Adrenal gland (tissue), 12 donors: Measurements from ENCODE around the gene ABCD3. TPM values are rescaled to one million over a fixed set of nuclear protein-coding genes. Genes with fewer than 3 reads are reported as not detected.

Source experiments
- DNase-seq, 7 donors: peaks; one replicate each; pipeline ENCODE4 v3.0.0-alpha.2; 2019 to 2020
- H3K27ac ChIP-seq, 5 donors: fragments of 200-600 bp; sonication (generic) in 4 of 5; 1 replicate in 3 of 5; 2 replicates in 2 of 5; pipeline versions ENCODE4 v1.5.1 to v1.8.0; 2016 to 2020; ENCODE audit warnings: mild to moderate bottlenecking in 1 of 5
- H3K27me3 ChIP-seq: fragments of 200-600 bp; 2 replicates; pipeline ENCODE4 v1.8.0; 2021
- H3K36me3 ChIP-seq, 2 donors: fragments of 200-600 bp; replicated peaks in 1 of 2; 1 replicate in 1 of 2; 2 replicates in 1 of 2; pipeline versions ENCODE4 v1.5.1 to v1.8.0; 2018 to 2022
- H3K4me1 ChIP-seq, 2 donors: fragments of 200-600 bp; replicated peaks in 1 of 2; 1 replicate in 1 of 2; 2 replicates in 1 of 2; pipeline versions ENCODE4 v1.5.1 to v1.8.0; 2018 to 2021
- H3K4me3 ChIP-seq, 4 donors: fragments of 200-600 bp; sonication (generic) in 3 of 4; one replicate each; pipeline ENCODE4 v1.5.1; 2016 to 2018
- H3K9me3 ChIP-seq, 3 donors: fragments of 200-600 bp; sonication (generic) in 1 of 3; replicated peaks in 1 of 3; 1 replicate in 2 of 3; 2 replicates in 1 of 3; pipeline versions ENCODE4 v1.5.1 to v1.8.0; 2016 to 2021
- POLR2A ChIP-seq, 2 donors: fragments of 450-650 bp; IDR thresholded peaks; one replicate each; pipeline ENCODE4 v1.6.1; 2017; ENCODE audit warnings: antibody characterized with exemption in 2 of 2, mild to moderate bottlenecking in 2 of 2, moderate library complexity in 1 of 2
- WGBS, 4 donors: extraction: QIAGEN DNeasy Blood & Tissue Kit in 2 of 4; methylation state at CpG; one replicate each; pipeline versions ENCODE4 v1.1.5 to v1.1.7; 2013 to 2017; 5-methylcytosine and 5-hydroxymethylcytosine counted together
- intact Hi-C, 2 donors: fragments of 100-400 bp; cut with DNase I; formaldehyde crosslinking; loops; one replicate each; pipeline versions ENCODE4 v1.14.1 to v1.15.0; 2022 to 2023
- polyA plus RNA-seq, 3 donors: library from polyadenylated mRNA; stranded (reverse); fragments of 200-250 nt in 2 of 3; fragments of 350-450 nt in 1 of 3; fragmentation: Illumina TruSeq in 1 of 3; extraction: RNeasy Lipid Tissue Mini Kit (QIAGEN cat#74804) in 1 of 3; gene quantifications; one replicate each; pipeline ENCODE4 v1.2.3, GENCODE V29; 2013 to 2014
- total RNA-seq, 9 donors: library from RNA; depleted of rRNA in 4 of 9; stranded (reverse); fragments of >200 nt in 4 of 9; fragments of 120-200 nt in 1 of 9; fragmentation: NEBNext Ultra II Directional in 1 of 9; extraction: Animal tissue kit (Norgen Biotek cat#: 25700) in 1 of 9; gene quantifications; one replicate each; pipeline versions ENCODE4 v1.1.0 to v1.2.4, GENCODE V29; 2013 to 2023
- TF ChIP-seq, protein P1 (sequence below), 6 experiments: fragments of 450-650 bp in 4 of 6; fragments of 200-600 bp in 2 of 6; sonication (generic) in 1 of 6; IDR thresholded peaks; 1 replicate in 5 of 6; 2 replicates in 1 of 6; pipeline versions ENCODE4 v1.5.1 to v1.8.0; 2016 to 2021; ENCODE audit warnings: antibody characterized with exemption in 6 of 6, mild to moderate bottlenecking in 2 of 6, moderate library complexity in 1 of 6
- donor health status: healthy with polysubstance abuse.
- donor health status: Bipolar disorder and iron deficiency.
- donor health status: DM: yes; HTN: yes; CAD: no.
- donor health status: DM: no; HTN: no; CAD: no.
- donor health status: DM: no; HTN: no; CAD: no.
- donor health status: DM: yes; HTN: yes; CAD: no.

Gene ABCD3
- total and polyA plus RNA-seq, 12 donors, result 11.2 to 69.6 (median 37.1) TPM

DNA sequence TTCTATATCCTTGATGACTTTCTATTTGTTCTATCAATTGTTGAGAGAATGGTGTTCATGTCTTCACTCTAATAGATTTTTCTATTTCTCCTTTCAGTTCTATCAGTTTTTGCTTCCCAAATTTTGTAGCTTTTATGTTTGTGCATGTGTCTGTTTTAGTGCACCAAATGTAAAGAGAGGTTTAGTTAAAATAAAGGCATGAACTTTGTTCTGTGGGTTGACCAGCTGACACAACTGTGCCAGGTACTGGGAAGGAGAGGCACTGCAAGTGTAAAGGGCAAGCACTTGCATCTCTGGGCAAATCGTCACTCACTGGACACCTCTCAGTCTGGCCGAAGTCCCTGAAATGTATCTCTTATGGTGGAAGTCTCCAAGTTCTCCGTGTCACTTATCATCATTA lies 38.6 kb upstream of the ABCD3 start:
- Histone ChIP-seq H3K27me3 (no peaks in the 10 kb centered on the region), H3K4me3 (no peak overlapping the region), H3K4me1 (peaks cover 4 to 9% of the 10 kb centered on the region in 2 donors), H3K36me3 (no peaks in the 10 kb centered on the region), H3K27ac (no peak overlapping the region), H3K9me3 (no peaks in the 10 kb centered on the region)
- intact Hi-C loops, result no loop called here
- 76 to 89% (median 83%) methylated on average over 3 of the region's 3 CpGs for WGBS, 4 donors
- no peak for DNase-seq
- no peak for TF ChIP-seq POLR2A (IDR thresholded peaks at IDR 0.05)
- TF ChIP-seq, protein P1, sequence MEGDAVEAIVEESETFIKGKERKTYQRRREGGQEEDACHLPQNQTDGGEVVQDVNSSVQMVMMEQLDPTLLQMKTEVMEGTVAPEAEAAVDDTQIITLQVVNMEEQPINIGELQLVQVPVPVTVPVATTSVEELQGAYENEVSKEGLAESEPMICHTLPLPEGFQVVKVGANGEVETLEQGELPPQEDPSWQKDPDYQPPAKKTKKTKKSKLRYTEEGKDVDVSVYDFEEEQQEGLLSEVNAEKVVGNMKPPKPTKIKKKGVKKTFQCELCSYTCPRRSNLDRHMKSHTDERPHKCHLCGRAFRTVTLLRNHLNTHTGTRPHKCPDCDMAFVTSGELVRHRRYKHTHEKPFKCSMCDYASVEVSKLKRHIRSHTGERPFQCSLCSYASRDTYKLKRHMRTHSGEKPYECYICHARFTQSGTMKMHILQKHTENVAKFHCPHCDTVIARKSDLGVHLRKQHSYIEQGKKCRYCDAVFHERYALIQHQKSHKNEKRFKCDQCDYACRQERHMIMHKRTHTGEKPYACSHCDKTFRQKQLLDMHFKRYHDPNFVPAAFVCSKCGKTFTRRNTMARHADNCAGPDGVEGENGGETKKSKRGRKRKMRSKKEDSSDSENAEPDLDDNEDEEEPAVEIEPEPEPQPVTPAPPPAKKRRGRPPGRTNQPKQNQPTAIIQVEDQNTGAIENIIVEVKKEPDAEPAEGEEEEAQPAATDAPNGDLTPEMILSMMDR (IDR thresholded peaks at IDR 0.05), result no peak

DNA sequence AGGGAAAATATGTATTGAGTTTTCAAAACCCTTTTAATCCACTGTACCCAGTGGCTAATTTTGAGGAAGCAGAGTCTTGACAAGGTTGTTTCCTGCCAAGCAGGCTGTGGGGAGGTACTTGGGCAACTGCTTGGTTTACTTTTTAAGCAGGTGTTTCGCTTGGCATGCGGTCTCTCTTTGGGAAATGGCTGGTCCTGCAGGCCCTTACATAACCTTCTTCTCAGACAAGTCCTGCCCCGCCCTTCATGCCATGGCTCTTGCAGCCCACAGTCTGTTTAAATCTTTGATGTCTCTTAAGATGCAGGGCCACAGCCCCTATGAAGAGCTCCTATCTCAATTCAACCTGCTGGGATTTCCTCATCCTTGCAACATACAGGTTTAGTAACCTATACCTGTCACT lies 36.0 kb upstream of the ABCD3 start:
- Histone ChIP-seq H3K27ac (no peak overlapping the region), H3K4me1 (no peaks in the 10 kb centered on the region), H3K9me3 (no peaks in the 10 kb centered on the region), H3K4me3 (no peak overlapping the region), H3K27me3 (no peaks in the 10 kb centered on the region), H3K36me3 (no peaks in the 10 kb centered on the region)
- intact Hi-C loops, result no loop called here
- 81 to 85% (median 83%) methylated on average over 3 of the region's 3 CpGs for WGBS, 4 donors
- DNase-seq, result no peak
- TF ChIP-seq POLR2A (IDR thresholded peaks at IDR 0.05), result no peak
- TF ChIP-seq, protein P1 (IDR thresholded peaks at IDR 0.05), result no peak

DNA sequence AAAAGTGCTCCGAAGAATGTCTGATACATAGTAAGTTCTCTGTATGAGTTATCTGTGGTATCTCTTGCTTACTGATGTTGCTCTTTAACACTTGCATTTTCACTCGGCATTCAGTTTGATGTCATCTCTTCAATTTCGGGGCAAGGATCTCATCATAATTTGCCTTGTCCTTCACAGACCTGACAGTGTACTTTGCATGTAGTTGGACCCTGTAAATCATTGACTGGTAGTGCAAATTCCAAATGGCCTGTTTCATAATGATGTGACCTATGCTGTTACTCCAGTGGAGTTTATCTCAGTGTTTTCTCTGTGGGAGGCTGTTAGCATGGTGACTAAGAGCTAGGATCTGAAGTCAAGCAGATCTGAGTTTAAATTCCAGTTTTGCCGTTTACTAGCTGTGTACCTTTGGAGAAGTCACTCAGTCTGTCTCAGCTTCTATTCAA lies 34.2 kb upstream of the ABCD3 start:
- DNase-seq, result peak in 1 of 7 donors; percentile 19
- no peaks in the 10 kb centered on the region for H3K9me3 ChIP-seq
- H3K27me3 ChIP-seq, result no peaks in the 10 kb centered on the region
- no peaks in the 10 kb centered on the region for H3K36me3 ChIP-seq
- H3K4me1 ChIP-seq, result no peaks in the 10 kb centered on the region
- TF ChIP-seq POLR2A (IDR thresholded peaks at IDR 0.05), result no peak
- TF ChIP-seq, protein P1 (IDR thresholded peaks at IDR 0.05), result no peak
- intact Hi-C loops, result no loop called here
- 61 to 69% (median 67%) methylated on average over 4 of the region's 4 CpGs for WGBS, 4 donors
- no peak overlapping the region for H3K4me3 ChIP-seq
- H3K27ac ChIP-seq, result no peak overlapping the region

DNA sequence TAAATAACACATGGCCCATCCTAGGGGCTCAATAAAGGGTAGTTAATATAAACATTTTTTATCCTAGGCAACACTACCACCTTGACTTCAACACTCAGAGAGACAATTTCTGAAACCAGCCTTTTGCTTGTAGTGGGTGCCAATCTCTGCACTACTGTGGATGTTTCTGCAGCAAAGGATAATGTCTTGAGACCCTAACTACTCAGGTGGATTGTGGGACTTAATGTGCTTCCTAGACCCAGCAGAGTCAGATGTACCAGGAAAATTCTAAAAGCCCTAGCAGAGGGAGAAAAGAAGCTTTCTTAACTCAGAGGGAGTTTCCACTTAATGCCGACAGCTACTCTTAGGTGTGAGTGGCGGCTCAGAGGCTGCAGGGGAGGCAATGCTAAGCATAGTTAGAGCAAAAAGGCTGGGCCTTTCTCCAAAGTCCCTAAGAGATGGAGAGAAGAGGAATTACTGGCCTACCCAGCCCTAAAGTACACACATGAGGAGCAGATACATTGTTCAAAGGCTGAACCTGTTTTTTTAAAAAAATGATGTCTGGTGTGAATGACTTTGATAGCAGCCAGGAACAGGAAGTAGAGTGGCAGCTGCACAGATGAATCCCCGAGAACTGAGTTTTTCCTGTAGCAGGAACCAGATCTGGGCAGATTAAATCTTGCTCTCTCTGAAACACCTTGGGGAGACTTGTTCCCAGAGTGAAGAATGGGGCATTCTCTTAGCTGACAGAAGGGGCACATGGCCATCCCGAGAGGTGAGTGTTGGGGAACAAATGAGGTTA lies 33.5 kb upstream of the ABCD3 start:
- H3K4me1 ChIP-seq, result no peaks in the 10 kb centered on the region
- H3K27me3 ChIP-seq, result no peaks in the 10 kb centered on the region
- intact Hi-C loops, result no loop called here
- no peaks in the 10 kb centered on the region for H3K36me3 ChIP-seq
- no peaks in the 10 kb centered on the region for H3K9me3 ChIP-seq
- no peak overlapping the region for H3K27ac ChIP-seq
- TF ChIP-seq POLR2A (IDR thresholded peaks at IDR 0.05), result no peak
- TF ChIP-seq, protein P1 (IDR thresholded peaks at IDR 0.05), result no peak
- H3K4me3 ChIP-seq, result no peak overlapping the region
- WGBS, 4 donors, result 70 to 82% (median 74%) methylated on average over 4 of the region's 4 CpGs
- DNase-seq, result no peak
